GM13976 (cell line): ENCODE measurements around the gene MBD3L5.
A peak's percentile ranks its signal among the peaks of the same experiment; 100 is the strongest.
"Not testable (repeated sequence)": the region's sequence is repeated elsewhere in the genome, so short reads cannot be mapped to it uniquely, and the experiment has no call there.

Experiments
- DNase-seq: peaks from one replicate; pipeline ENCODE4 v3.0.0; 2012; ENCODE audit warnings: low spot score
- in situ Hi-C: fragments of 300-500 bp; cut with MboI; formaldehyde crosslinking; loops from one replicate; pipeline ENCODE4 v1.12.0; 2022; ENCODE audit warnings: low sequenced_read_pairs, mixed read lengths, inconsistent platforms; ENCODE audit not compliant: unreplicated experiment
- TF ChIP-seq, protein P1 (sequence below): IDR thresholded peaks from 2 replicates; pipeline ENCODE4 v1.5.1; 2012; ENCODE audit warnings: borderline replicate concordance, mild to moderate bottlenecking; ENCODE audit not compliant: insufficient read depth; ENCODE audit errors: extremely low read depth, missing control alignments, control extremely low read depth

MBD3L5 gene

DNA sequence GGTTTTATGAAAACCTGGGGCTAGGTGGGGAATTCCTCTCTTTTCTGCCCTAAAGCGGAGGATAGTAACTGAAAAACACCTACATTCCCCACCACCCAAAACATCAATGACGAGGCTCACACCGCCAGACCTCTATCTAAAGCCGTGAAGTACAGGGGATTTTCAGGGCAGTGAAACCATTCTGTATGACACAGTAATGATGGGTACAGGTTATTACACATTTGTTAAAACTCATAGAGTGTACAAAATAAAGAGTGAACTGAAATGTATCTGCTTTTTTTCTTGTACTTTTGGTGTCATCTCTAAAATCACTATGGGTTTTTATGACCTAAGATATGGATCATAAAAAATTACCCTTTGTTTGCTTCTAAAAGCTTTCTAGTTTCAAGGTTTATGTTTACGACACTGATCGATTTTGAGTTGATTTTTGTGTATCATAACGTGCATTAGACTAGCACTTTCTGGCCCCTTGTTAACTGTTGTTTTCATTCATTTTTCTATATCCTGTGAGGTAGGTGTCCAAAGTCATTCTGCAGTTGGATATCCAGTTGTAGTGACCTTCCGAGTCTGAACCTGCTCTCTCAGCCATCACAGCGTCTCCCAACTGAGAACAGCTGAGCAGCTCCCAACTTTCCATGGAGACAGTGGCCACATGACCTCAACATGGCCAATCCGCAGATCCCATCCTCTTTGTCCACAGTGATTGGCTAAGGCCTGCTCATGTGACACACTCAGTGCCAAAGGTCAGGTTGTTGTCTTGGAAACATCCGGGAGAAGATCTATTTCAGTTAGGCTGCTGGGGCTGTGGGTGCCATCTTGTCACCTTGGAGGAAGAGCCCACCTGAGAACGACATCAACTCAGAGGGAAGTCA is 19.4 kb upstream of the MBD3L5 start:
- in situ Hi-C loops, result no loop called here
- DNase-seq, result peak; percentile 52
- TF ChIP-seq, protein P1, sequence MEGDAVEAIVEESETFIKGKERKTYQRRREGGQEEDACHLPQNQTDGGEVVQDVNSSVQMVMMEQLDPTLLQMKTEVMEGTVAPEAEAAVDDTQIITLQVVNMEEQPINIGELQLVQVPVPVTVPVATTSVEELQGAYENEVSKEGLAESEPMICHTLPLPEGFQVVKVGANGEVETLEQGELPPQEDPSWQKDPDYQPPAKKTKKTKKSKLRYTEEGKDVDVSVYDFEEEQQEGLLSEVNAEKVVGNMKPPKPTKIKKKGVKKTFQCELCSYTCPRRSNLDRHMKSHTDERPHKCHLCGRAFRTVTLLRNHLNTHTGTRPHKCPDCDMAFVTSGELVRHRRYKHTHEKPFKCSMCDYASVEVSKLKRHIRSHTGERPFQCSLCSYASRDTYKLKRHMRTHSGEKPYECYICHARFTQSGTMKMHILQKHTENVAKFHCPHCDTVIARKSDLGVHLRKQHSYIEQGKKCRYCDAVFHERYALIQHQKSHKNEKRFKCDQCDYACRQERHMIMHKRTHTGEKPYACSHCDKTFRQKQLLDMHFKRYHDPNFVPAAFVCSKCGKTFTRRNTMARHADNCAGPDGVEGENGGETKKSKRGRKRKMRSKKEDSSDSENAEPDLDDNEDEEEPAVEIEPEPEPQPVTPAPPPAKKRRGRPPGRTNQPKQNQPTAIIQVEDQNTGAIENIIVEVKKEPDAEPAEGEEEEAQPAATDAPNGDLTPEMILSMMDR, result no peak

DNA sequence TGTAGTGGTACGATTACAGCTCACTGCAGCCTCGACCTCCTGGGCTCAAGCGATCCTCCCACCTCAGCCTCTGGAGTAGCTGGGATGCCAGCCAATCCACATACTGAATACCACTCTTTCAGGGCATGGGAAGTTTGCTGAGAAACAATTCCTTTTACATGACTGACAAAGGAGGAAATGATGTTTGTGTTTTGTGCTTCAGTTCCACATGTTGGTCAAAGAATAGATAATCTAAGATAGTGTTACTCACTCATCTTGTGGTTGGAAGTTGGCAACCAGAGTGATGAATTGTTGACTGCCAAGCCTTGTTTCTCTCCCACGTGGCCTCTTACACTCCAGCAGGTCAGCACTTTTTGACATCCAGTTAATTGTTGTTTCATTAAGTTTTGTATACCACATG is 16.7 kb upstream of the MBD3L5 start:
- TF ChIP-seq, protein P1, result no peak
- in situ Hi-C loops, result no loop called here
- DNase-seq, result peak; percentile 45

DNA sequence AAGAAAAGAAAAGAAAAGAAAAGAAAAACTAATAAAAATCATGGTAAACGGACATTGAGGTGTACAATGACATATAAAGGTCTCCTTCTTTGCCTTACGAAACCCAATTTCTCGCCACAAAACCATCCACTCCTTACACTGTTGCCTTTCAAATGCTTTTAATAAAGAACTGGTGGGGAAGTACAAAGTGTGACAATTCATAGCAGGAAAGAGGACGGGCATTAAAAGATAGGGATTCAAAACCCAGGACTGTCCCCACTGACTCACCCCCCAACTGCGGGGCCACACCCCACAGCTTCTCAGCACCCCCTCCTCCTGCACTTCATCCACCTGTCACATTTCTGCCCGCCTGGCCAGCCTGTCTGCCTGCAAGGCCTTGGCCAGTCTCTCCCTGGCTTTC is 11.6 kb upstream of the MBD3L5 start:
- in situ Hi-C loops, result no loop called here
- DNase-seq, result no peak
- TF ChIP-seq, protein P1, result no peak

DNA sequence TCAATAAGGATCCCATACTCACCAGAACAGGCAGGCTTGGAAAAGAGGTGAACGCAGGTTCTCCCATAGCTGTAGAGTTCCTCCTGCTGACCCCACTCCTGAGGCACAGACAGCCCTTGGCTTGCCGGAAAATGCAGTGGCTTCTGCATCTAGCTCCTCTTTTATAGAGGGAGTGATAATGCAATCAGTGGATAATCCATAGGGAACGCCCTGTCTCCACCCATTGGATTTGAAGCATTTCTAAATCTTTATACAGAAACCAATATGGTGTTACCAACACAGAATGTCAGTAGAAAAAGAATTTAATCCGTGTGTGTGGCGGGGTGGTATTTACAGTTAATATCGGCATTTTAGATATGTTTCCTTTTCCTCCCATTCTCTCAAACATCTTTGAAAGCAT is 9.0 kb upstream of the MBD3L5 start, which contains the start of gene MBD3L2B:
Gene MBD3L2B (minus strand): TSS at position 101 of the 400 bp plus-strand sequence. CDS start 34 bp downstream, at position 67.
- in situ Hi-C loops, result not testable (repeated sequence)

DNA sequence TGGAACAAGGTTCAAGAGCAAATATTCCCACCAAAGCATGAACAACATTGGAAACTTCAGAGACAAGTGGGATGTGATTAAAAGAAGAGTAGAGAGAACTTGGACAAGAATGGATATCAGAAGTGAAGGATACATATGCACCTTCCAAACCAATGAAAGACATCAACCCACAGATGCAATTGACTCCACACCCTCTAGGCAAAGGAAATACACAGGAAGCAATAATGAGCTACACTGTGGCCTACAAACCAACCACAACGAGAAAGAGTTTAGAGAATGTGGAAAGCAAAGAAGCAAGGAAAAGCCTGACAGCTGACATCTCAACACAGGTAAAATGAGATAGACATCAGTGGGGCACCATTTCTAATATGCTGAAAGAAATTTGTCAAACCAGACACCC is 1.6 kb upstream of the MBD3L5 start:
- in situ Hi-C loops, DNase-seq: not testable (repeated sequence)

More for the DNA sequence above, 9.0 kb upstream of the MBD3L5 start, which contains the start of gene MBD3L2B:
- not testable (repeated sequence) for DNase-seq

DNA sequence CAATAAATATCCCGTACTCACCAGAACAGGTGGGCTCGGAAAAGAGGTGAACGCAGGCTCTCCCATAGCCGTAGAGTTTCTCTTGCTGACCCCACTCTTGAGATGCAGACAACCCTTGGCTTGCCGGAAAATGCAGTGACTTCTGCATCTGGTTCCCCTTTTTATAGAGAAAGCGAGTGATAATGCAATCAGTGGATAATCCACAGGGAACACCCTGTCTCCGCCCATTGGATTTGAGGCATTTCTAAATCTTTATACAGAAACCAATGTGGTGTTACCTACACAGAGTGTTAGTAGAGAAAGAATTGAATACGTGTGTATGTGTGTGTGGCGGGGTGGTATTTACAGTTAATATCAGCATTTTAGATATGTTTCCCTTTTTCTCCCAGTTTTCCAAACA is 9.7 kb downstream of the MBD3L5 start, which contains the start of gene MBD3L4:
Gene MBD3L4 (minus strand): TSS at position 101 of the 400 bp plus-strand sequence. CDS start 35 bp downstream, at position 66.
- DNase-seq, in situ Hi-C loops: not testable (repeated sequence)

DNA sequence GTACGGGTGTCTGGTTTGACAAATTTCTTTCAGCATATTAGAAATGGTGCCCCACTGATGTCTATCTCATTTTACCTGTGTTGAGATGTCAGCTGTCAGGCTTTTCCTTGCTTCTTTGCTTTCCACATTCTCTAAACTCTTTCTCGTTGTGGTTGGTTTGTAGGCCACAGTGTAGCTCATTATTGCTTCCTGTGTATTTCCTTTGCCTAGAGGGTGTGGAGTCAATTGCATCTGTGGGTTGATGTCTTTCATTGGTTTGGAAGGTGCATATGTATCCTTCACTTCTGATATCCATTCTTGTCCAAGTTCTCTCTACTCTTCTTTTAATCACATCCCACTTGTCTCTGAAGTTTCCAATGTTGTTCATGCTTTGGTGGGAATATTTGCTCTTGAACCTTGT is 11.2 kb downstream of the MBD3L5 start:
- DNase-seq, in situ Hi-C loops: not testable (repeated sequence)

DNA sequence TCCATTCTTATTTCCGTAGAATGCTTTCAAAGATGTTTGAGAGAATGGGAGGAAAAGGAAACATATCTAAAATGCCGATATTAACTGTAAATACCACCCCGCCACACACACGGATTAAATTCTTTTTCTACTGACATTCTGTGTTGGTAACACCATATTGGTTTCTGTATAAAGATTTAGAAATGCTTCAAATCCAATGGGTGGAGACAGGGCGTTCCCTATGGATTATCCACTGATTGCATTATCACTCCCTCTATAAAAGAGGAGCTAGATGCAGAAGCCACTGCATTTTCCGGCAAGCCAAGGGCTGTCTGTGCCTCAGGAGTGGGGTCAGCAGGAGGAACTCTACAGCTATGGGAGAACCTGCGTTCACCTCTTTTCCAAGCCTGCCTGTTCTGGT is 18.6 kb downstream of the MBD3L5 start, which contains the start of gene MBD3L2:
Gene MBD3L2 (plus strand): TSS at position 301 of the 400 bp plus-strand sequence. CDS start 53 bp downstream, at position 354.
- in situ Hi-C loops, DNase-seq: not testable (repeated sequence)

DNA sequence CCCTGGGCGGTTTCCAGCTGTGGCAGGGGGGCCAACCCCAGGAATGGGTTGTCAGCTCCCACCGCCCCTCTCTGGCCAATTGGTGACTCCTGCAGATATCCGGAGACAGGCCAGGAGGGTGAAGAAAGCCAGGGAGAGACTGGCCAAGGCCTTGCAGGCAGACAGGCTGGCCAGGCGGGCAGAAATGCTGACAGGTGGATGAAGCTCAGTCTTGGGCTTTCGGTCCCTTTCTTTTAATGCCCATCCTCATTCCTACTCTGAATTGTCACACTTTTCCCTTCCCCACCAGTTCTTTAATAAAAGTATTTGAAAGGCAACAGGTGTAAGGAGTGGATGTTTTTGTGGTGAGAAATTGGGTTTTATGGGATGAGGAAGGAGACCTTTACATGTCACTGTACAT is 21.0 kb downstream of the MBD3L5 start:
- in situ Hi-C loops, DNase-seq: not testable (repeated sequence)

DNA sequence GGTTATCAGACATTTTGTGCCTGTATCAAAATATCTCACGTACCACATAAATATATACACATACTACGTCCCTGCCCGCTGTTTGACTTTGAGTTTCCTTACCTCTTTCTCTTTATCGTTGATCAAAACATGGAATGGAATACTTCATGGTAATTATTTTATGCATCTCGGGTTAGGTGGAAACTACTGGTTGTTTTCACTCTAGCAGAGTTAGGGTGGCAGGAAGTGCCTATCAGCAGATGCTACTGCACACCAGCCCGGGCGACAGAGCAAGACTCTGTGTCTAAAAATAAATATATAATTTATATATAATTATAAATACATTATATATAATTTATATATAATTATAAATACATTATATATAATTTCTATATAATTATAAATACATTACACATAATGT is 22.5 kb downstream of the MBD3L5 start:
- DNase-seq, in situ Hi-C loops: not testable (repeated sequence)

DNA sequence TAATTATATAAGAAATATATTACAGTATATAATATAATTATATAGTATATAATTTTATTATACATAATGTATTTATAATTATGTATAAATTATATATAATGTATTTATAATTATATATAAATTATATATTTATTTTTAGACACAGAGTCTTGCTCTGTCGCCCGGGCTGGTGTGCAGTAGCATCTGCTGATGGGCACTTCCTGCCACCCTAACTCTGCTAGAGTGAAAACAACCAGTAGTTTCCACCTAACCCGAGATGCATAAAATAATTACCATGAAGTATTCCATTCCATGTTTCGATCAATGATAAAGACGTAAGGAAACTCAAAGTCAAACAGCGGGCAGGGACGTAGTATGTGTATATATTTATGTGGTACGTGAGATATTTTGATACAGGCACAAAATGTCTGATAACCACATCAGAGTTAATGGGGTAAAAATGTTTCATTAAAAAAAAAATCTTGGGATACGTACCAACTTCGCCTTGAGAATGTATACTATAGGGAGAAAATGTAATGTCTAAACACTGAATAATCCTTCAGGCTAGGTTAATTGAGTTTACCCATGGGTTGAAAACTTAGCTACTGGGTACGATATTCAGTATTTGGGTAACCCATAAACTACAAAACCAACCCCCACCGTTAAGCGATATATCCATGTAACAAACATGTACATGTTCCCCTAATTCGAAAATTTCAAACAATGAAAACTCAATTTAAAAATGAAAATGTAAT is 24.4 kb downstream of the MBD3L5 start:
- DNase-seq, in situ Hi-C loops: not testable (repeated sequence)

DNA sequence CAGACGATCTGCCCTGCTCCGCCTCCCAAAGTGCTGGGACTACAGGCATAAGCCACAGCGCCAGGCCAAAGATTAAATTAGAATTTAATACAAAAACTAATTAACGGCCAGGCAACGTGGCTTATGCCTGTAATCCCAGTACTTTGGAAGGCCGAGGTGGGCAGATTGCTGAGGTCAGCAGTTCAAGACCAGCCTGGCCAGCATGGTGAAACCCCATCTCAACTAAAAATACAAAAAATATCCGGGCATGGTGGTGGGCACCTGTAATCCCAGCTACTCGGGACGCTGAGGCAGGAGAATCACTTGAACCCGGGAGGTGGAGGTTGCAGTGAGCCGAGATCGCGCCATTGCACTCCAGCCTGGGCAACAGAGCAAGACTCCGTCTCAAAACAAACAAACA is 25.3 kb downstream of the MBD3L5 start:
- DNase-seq, in situ Hi-C loops: not testable (repeated sequence)

DNA sequence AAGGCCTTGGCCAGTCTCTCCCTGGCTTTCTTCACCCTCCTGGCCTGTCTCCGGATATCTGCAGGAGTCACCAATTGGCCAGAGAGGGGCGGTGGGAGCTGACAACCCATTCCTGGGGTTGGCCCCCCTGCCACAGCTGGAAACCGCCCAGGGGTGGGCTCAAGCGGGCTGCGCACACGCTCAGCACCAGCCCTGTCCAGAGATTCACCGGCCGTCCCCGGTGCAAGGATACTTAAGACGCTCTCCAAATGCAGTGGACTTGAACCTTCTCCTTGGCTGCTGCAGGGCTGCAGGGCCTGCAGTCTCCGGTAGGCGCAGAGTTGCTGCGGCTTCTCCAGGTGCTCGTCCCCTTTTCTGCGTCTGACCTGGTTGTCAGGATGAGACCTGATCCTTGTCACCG is 26.0 kb downstream of the MBD3L5 start:
- DNase-seq, in situ Hi-C loops: not testable (repeated sequence)

DNA sequence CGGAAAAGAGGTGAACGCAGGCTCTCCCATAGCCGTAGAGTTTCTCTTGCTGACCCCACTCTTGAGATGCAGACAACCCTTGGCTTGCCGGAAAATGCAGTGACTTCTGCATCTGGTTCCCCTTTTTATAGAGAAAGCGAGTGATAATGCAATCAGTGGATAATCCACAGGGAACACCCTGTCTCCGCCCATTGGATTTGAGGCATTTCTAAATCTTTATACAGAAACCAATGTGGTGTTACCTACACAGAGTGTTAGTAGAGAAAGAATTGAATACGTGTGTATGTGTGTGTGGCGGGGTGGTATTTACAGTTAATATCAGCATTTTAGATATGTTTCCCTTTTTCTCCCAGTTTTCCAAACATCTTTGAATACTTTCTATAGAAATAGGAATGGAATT is 28.2 kb downstream of the MBD3L5 start, which contains the start of gene MBD3L3:
Gene MBD3L3 (minus strand): TSS at position 101 of the 400 bp plus-strand sequence. CDS start 71 bp downstream, at position 30.
- DNase-seq, in situ Hi-C loops: not testable (repeated sequence)

DNA sequence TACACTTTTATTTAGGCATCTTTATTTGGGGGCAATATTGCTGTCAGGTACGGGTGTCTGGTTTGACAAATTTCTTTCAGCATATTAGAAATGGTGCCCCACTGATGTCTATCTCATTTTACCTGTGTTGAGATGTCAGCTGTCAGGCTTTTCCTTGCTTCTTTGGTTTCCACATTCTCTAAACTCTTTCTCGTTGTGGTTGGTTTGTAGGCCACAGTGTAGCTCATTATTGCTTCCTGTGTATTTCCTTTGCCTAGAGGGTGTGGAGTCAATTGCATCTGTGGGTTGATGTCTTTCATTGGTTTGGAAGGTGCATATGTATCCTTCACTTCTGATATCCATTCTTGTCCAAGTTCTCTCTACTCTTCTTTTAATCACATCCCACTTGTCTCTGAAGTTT is 29.6 kb downstream of the MBD3L5 start:
- DNase-seq, in situ Hi-C loops: not testable (repeated sequence)
